GM23248 (cell line): Measurements from ENCODE around the gene SPART. TPM values are rescaled to one million over a fixed set of nuclear protein-coding genes. Genes with fewer than 3 reads are reported as not detected.

Source experiments
- DNase-seq: peaks from one replicate; pipeline ENCODE4 v3.0.0-alpha.2; 2015
- H2AFZ ChIP-seq: fragments of 200-600 bp; sonication (generic); 2 replicates; pipeline ENCODE4 v1.6.1; 2016; ENCODE audit warnings: antibody characterized with exemption
- H3F3A ChIP-seq: fragments of 200-600 bp; sonication (generic); 2 replicates; pipeline ENCODE4 v1.6.1; 2016; ENCODE audit warnings: mild to moderate bottlenecking, antibody characterized with exemption, mixed run types; ENCODE audit not compliant: insufficient read depth
- H3K27ac ChIP-seq: fragments of 200-600 bp; sonication (generic); 2 replicates; pipeline ENCODE4 v1.5.1; 2016; ENCODE audit warnings: mild to moderate bottlenecking
- H3K27me3 ChIP-seq: fragments of 200-600 bp; sonication (generic); replicated peaks from 2 replicates; pipeline ENCODE4 v1.6.1; 2016; ENCODE audit warnings: mild to moderate bottlenecking; ENCODE audit not compliant: insufficient read depth
- H3K36me3 ChIP-seq: fragments of 200-600 bp; sonication (generic); 2 replicates; pipeline ENCODE4 v1.6.1; 2016; ENCODE audit warnings: low read depth, mild to moderate bottlenecking
- H3K4me1 ChIP-seq: fragments of 200-600 bp; sonication (generic); 2 replicates; pipeline ENCODE4 v1.6.1; 2016; ENCODE audit warnings: mild to moderate bottlenecking; ENCODE audit not compliant: insufficient read depth
- H3K4me2 ChIP-seq: fragments of 200-600 bp; sonication (generic); one replicate; pipeline ENCODE4 v1.6.1; 2016; ENCODE audit warnings: mild to moderate bottlenecking; ENCODE audit not compliant: unreplicated experiment
- H3K4me3 ChIP-seq: fragments of 200-600 bp; sonication (generic); 2 replicates; pipeline ENCODE4 v1.5.1; 2016; ENCODE audit warnings: mild to moderate bottlenecking
- H3K79me2 ChIP-seq: fragments of 200-600 bp; sonication (generic); 2 replicates; pipeline ENCODE4 v1.6.1; 2016; ENCODE audit warnings: mild to moderate bottlenecking; ENCODE audit not compliant: insufficient read depth
- H3K9ac ChIP-seq: fragments of 200-600 bp; sonication (generic); 2 replicates; pipeline ENCODE4 v1.6.1; 2016; ENCODE audit warnings: mild to moderate bottlenecking
- H3K9me2 ChIP-seq: fragments of 200-600 bp; sonication (generic); 2 replicates; pipeline ENCODE4 v1.6.1; 2016; ENCODE audit warnings: mixed run types, mild to moderate bottlenecking, moderate library complexity; ENCODE audit not compliant: insufficient read depth
- H3K9me3 ChIP-seq: fragments of 200-600 bp; sonication (generic); one replicate; pipeline ENCODE4 v1.6.1; 2017; ENCODE audit warnings: low read depth
- H4K20me1 ChIP-seq: fragments of 200-600 bp; sonication (generic); 2 replicates; pipeline ENCODE4 v1.6.0; 2016; ENCODE audit not compliant: insufficient read depth
- EZH2 ChIP-seq: fragments of 200-600 bp; sonication (generic); IDR thresholded peaks from 2 replicates; pipeline ENCODE4 v1.6.1; 2018; ENCODE audit warnings: antibody characterized with exemption, mild to moderate bottlenecking; ENCODE audit not compliant: insufficient read depth, poor library complexity, severe bottlenecking
- EZH2phosphoT487 ChIP-seq: fragments of 200-600 bp; sonication (generic); IDR thresholded peaks from 2 replicates; pipeline ENCODE4 v1.6.1; 2018; ENCODE audit warnings: antibody characterized with exemption, moderate library complexity, mild to moderate bottlenecking, low read depth; ENCODE audit not compliant: insufficient read depth
- WGBS, 2 experiments: methylation state at CpG; one replicate each; pipeline ENCODE4 v1.1.6; 2015 to 2017; ENCODE audit warnings: low lambda C conversion rate in 2 of 2, low coverage in 1 of 2; ENCODE audit errors: missing lambda C conversion rate in 2 of 2; 5-methylcytosine and 5-hydroxymethylcytosine counted together
- in situ Hi-C: fragments of 300-500 bp; cut with MboI; formaldehyde crosslinking; loops from 2 replicates; pipeline ENCODE4 v1.15.0; 2020
- polyA plus RNA-seq: library from polyadenylated mRNA; unstranded; fragments of >200 nt; fragmentation: Nextera tagmentation; extraction: Ambion mirVana; gene quantifications from 2 replicates; pipeline ENCODE4 v1.2.1, GENCODE V29; 2016
- total RNA-seq: library from RNA; depleted of rRNA; stranded (reverse); fragments of >200 nt; shearing (Covaris generic); gene quantifications from 2 replicates; pipeline ENCODE4 v1.2.3, GENCODE V29; 2014

Gene SPART
- total and polyA plus RNA-seq, 2 experiments from 2014 or later: 66.3 to 82.4 TPM

- Histone ChIP-seq H3K4me2 (no peak overlapping the region), H3K36me3 (no peaks in the 10 kb centered on the region), H3K27me3 (no peaks in the 10 kb centered on the region), H3K79me2 (no peaks in the 10 kb centered on the region), H3K4me1 (peaks cover 5% of the 10 kb centered on the region), H3K27ac (no peak overlapping the region), H3K9me2 (no peaks in the 10 kb centered on the region), H3K4me3 (no peak overlapping the region), H3K9me3 (no peaks in the 10 kb centered on the region), H2AFZ (no peak overlapping the region), H3F3A (no peaks in the 10 kb centered on the region), H3K9ac (no peak overlapping the region), H4K20me1 (no peaks in the 10 kb centered on the region)
- DNase-seq: no peak
- TF ChIP-seq EZH2: no peak
- in situ Hi-C loops: no loop called here
- WGBS, 2 experiments: 69% methylated on average over 2 of the region's 2 CpGs
These were observed 72.8 kb downstream of the SPART start for GRCh38 chr13:36273431-36273830.

GRCh38 chr13:36261976-36262375, 84.2 kb downstream of the SPART start:
- no peaks in the 10 kb centered on the region for H3K27me3 ChIP-seq
- H3K36me3 ChIP-seq: no peaks in the 10 kb centered on the region
- no peaks in the 10 kb centered on the region for H3K9me3 ChIP-seq
- peak; percentile 33 for DNase-seq
- H2AFZ ChIP-seq: no peak overlapping the region
- H3K4me2 ChIP-seq: no peak overlapping the region
- H3K9ac ChIP-seq: no peak overlapping the region
- TF ChIP-seq EZH2 (no peak), EZH2phosphoT487 (no peak)
- H3K27ac ChIP-seq: no peak overlapping the region
- in situ Hi-C loops: no loop called here
- H3K4me1 ChIP-seq: 0 out of 2 replicates have a peak, but pooled peaks cover 4% of the 10 kb centered on the region
- no peaks in the 10 kb centered on the region for H3K79me2 ChIP-seq
- no peak overlapping the region for H3K4me3 ChIP-seq
- H3K9me2 ChIP-seq: no peaks in the 10 kb centered on the region
- H3F3A ChIP-seq: no peaks in the 10 kb centered on the region
- no peaks in the 10 kb centered on the region for H4K20me1 ChIP-seq

DNA sequence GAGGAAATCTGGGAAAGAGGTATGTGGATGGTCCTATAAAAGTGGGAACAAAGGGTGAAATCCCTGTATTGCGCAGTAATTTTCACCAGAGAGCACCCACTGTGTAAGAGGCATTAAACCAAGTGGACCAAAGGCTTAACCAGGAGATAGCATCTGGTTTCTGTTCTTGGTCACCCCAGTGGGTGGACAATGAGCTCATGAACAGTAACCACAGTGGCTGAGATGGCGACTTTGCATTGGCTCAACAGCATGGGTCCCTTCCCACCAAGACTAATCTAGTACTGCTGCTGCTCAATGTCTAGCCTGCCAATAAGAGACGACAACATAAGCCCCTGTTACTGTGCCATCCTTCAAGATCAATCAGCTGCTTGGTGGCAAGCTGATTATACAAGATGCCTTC, 85.2 kb downstream of the SPART start:
- peak; percentile 18 for DNase-seq
- Histone ChIP-seq H3F3A (no peaks in the 10 kb centered on the region), H3K4me2 (no peak overlapping the region), H3K4me3 (no peak overlapping the region), H3K9ac (no peak overlapping the region), H3K27ac (no peak overlapping the region), H2AFZ (no peak overlapping the region), H3K9me2 (no peaks in the 10 kb centered on the region), H3K27me3 (no peaks in the 10 kb centered on the region), H3K79me2 (no peaks in the 10 kb centered on the region), H4K20me1 (no peaks in the 10 kb centered on the region), H3K9me3 (no peaks in the 10 kb centered on the region), H3K36me3 (no peaks in the 10 kb centered on the region), H3K4me1 (0 out of 2 replicates have a peak, but pooled peaks cover 4% of the 10 kb centered on the region)
- 66 to 69% methylated on average over 3 of the region's 3 CpGs for WGBS, 2 experiments
- TF ChIP-seq EZH2 (no peak), EZH2phosphoT487 (no peak)
- in situ Hi-C loops: no loop called here

DNA sequence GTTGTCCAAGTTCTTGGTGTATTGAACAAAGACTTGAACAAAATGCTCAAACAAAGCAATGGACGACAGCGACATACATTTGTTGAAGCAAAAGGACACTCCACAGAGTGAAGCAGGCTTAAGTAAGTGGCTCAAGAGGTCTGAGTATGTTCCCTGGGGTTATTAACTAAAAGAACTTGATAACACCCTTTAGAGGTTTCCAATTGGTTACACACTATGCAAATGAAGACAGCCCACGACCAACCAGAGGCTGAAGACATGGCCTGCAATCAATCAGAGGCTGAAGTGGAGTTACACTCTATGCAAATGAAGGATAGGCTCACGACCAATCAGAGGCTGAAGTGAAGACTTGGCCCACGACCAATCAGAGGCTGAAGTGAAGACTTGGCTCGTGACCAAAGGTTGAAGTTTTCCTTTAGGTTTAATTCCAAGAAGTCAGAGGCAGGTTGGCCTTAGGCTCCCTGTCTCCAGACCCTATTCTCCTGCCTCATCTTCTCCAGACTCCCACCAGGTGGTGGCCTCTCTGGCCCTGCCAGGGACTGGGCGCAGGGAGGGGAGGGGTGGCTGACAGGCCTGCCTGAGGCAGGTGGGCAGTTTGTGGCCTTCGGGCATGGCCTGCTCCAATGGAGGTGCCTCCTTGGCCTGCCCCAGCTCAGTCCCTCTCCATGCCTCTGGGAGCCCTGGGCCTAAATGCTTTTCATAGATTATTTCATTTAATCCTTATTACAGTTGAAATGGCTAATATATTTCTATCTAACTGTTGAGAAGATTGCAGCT, 86.6 kb downstream of the SPART start:
- Histone ChIP-seq H3K9me3 (no peaks in the 10 kb centered on the region), H3K4me3 (no peak overlapping the region), H3K27me3 (no peaks in the 10 kb centered on the region), H3K9ac (no peak overlapping the region), H3K9me2 (no peaks in the 10 kb centered on the region), H3K79me2 (no peaks in the 10 kb centered on the region), H3F3A (no peaks in the 10 kb centered on the region), H3K27ac (no peak overlapping the region), H3K4me2 (no peak overlapping the region), H3K4me1 (0 out of 2 replicates have a peak, but pooled peaks cover 4% of the 10 kb centered on the region), H2AFZ (no peak overlapping the region), H4K20me1 (no peaks in the 10 kb centered on the region), H3K36me3 (no peaks in the 10 kb centered on the region)
- 79 to 81% methylated on average over 8 of the region's 8 CpGs for WGBS, 2 experiments
- DNase-seq: no peak
- no peak for TF ChIP-seq EZH2
- no peak for TF ChIP-seq EZH2phosphoT487
- in situ Hi-C loops: no loop called here
